ENCODE results near the gene JUND.

- TF ChIP-seq POLR2A (IDR thresholded peaks at IDR 0.05): peak in 1 of 2 donors; percentile 47
- TF ChIP-seq, protein P1, sequence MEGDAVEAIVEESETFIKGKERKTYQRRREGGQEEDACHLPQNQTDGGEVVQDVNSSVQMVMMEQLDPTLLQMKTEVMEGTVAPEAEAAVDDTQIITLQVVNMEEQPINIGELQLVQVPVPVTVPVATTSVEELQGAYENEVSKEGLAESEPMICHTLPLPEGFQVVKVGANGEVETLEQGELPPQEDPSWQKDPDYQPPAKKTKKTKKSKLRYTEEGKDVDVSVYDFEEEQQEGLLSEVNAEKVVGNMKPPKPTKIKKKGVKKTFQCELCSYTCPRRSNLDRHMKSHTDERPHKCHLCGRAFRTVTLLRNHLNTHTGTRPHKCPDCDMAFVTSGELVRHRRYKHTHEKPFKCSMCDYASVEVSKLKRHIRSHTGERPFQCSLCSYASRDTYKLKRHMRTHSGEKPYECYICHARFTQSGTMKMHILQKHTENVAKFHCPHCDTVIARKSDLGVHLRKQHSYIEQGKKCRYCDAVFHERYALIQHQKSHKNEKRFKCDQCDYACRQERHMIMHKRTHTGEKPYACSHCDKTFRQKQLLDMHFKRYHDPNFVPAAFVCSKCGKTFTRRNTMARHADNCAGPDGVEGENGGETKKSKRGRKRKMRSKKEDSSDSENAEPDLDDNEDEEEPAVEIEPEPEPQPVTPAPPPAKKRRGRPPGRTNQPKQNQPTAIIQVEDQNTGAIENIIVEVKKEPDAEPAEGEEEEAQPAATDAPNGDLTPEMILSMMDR (IDR thresholded peaks at IDR 0.05): peak; percentile 88 to 100 (median 99)
Observed at GRCh38 chr19:18328340-18329034, 47.1 kb upstream of the JUND start.

All from Peyer's patch (tissue), 4 donors.